GM15510 (cell line): Measurements from ENCODE around the gene ZNF496.

ENCODE experiments used
- POLR2A ChIP-seq: IDR thresholded peaks from 3 replicates; pipeline ENCODE4 v1.6.1; 2011; ENCODE audit warnings: borderline replicate concordance; ENCODE audit not compliant: insufficient read length; ENCODE audit errors: extremely low read depth

ZNF496 gene

DNA sequence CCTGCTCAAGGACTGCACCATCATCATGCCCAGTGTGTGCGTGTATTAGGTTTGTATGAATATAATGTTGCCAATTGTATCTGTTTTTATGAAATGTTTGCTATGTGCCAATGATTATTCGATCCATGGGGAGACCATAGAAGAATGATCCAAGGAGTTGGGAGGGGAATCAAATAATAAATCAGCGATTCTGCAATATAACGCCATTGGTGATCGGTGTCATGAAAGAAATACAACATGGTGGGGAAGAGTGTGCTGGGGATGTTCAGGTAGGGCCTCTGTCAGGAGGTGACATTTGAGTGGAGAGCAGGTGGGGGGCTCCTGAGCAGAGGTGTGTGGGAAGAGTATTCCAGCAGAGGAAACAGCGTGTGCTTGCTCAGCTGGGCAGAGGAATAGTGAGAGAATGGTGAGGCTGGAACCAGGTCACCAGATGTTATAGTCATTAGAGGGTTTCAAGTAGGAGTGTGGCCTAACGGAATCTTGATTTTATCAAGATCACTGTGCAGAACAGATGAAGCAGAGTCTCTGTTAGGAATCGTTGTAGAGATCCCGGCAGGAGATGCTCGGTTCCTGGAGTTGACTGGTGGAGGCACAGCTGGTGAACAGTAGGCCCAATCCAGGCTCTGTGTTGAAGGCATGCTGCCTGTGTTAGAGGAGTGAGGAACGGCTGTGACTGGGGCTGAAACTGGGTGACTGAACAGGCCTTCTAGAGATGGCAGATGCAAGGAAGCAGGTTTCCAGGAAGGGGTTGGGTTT lies 2.9 kb upstream of the ZNF496 start:
- no peak for TF ChIP-seq POLR2A

DNA sequence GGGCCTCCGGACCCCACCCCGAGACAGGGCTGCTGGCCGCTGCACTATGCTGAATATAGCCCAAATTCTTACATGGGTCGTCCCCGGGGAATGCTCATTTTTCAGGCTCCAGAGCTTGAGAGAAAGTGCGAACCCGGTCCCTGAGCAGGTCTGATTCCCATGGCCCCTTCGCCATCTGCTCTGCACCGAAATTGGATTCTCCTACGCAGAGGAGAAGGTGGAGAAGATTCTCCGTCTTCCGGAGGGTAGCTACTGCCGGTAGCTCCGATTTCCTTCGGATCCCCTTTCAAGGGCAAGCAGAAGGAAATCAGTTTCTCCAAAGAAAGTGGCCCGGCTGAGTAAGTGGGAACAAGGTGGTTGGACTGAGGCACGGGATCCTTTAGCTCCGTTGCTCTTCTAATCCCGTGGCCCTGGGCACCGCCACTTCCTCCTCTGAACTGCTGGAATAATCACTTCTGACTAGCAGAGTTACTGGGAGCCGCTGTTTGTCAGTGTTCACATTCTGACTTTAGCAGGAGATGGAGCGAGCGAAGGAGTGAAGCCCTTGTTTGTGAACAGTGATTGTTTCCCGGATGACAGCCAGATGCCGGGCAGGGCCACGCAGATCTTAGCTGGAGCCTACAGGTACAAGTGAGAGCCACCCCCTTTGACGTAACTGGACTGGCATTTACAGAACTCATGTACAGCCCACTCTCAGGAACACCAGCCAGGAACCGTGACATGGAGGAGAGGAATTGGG lies 1.1 kb upstream of the ZNF496 start:
- no peak for TF ChIP-seq POLR2A

DNA sequence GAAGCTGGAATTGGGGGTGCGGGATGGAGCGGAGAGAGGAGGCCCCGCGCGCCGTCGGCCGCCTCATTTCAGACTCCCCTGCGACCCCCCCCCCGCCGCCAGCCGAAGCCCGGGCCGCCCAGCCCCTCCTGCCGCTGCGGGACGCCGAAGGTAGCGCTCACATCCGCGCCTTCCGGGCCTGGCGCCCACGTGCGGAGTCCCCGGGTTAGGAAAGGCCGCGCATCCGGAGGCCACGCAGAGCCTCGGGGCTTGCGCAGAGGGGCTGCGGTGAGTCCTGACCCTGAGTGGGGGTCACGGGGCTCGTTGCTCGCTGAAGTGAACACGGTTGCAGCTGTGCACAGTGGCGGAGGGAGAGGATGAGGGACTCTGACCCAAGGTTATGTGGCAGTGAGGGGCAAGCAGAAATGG lies 552 bp upstream of the ZNF496 start:
- peak; percentile 5 for TF ChIP-seq POLR2A

DNA sequence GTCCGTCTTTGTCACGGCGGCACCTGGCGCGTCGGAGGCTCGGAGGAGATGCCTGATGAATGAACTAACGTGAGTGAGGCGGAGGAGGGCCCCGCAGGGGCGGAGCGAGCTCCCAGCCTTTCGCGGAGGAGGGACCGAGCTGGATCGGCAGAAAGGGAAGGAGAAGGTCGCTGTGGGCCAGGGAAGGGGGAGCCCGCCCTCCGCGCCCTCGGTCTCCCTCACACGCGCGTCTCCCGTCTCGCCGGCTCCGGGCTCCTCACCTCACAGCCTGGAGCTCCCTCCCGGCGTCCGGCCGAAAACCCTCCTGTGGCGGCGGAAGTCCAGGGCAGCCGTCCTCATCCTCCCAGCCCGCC lies 519 bp downstream of the ZNF496 start:
- peak; percentile 25 for TF ChIP-seq POLR2A

DNA sequence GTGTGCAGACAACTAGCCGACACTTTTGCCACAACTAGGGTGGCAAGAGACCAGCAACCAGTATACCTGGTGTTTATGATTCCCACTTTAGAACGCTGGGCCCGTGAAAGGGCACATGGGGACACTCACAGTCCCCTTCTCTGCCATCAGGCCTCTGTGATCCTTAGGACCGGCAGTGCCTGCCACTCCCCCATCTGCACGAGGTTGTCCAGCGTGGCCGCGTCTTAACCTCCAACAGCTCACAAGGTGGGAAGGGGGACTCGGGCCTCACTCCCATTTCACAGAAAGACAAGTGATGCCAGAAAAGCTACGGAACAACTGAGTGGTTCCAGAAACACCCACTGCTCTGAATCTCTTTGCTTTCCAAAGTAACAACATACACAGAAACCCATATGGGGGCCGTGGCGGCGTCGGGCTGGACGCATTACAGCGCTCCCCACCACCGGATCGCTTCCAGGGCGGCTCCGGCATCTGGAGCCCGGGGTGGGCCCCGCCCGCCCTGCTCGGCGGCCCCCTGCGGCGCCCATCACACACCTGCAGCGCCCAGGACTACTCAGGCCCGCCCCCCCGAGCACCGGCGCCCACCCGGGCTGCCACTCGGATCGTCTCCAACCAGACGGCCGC lies 1.0 kb downstream of the ZNF496 start:
- TF ChIP-seq POLR2A = no peak

DNA sequence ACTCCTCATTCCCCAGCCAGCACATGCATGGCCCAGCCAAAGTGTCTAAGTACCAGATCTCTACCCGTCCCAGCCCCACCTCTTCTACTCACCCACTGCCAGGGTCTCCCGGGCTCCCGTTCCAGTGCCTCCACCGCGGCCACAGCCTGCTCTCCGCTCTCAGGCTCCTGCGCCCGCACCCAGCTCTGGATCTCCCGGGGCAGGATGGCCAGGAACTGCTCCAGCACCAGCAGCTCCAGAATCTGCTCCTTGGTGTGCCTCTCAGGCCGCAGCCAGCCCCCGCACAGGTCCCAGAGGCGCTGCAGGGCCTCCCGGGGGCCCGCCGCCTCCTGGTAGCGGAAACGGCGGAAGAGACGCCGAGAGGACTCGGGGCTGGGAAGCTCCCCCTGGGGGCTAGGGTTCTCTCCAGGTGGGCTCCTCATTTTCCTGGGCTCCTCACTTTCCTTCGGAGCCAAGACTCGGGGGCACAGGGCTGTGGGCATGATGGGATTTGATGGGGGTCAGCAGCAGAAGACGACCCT lies 2.5 kb downstream of the ZNF496 start:
- TF ChIP-seq POLR2A = no peak

DNA sequence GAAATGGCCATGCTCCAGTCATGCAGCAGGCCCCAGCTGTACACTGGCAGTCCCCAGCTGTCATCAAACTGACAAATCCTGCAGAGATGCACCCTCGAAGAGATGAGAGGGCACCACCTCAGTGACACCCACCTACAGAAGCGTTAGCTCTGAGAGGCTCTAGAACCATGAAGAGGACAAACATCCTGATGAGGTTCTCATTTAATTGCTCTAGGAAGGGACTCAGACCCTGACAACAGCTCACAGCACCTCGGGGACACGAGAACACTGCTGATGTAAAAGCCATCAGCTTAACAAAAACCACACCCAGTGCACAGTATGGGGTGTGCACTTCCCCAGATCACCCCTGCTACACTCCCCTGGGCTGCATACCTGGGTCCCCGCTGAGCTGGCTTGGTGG lies 3.4 kb downstream of the ZNF496 start:
- TF ChIP-seq POLR2A = no peak

DNA sequence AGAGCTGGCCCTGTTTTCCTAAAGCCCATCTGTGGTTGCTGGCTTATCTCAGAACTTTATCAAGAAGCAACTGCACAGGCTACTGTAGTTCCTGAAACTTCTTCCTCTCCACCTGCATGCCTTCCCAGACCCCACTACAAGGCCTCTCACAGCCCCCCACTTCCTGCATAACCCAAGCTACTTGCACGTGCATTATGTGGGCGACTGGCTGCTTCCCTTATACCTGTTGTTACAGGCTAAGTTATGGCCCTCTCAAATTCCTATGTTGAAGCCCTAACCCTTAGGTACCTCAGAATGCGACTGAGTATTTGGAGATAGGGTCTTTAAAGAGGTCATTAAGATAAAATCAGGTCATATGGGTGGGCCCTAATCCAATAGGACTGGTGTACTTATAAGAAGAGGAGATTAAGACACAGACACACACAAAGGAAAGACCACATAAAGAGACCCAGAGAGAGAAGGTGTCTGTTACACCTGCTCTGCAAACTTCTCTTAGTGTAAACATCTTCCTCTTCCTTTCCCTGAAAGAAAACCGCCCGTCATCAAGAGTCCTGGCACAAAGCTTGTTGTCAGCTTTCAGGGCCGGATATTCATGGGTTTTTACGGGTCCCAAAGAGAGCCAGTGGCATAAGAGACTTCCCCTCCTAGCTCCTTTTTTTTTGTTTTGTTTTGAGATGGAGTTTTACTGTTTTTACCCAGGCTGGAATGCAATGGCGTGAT lies 5.1 kb downstream of the ZNF496 start:
- TF ChIP-seq POLR2A = no peak

DNA sequence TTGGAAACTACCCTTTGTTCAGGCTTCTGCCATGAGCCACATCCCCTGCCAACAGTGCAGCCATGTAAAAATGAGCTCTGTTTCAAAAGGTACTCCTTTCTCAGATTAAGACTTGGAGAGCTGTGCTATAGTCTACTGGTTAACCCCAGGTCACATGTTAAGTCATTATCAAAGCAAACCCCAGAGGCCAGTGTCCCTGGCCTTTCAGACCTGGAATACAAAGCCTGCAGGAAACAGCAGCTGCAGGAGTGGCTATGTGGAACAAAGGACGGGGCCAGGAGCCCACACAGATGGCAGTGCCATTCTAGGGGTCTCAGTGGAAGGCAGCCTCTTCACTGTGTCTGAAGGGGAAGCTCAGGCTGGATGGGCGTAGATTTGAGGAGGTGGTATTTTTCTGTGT lies 6.7 kb downstream of the ZNF496 start:
- TF ChIP-seq POLR2A = no peak

DNA sequence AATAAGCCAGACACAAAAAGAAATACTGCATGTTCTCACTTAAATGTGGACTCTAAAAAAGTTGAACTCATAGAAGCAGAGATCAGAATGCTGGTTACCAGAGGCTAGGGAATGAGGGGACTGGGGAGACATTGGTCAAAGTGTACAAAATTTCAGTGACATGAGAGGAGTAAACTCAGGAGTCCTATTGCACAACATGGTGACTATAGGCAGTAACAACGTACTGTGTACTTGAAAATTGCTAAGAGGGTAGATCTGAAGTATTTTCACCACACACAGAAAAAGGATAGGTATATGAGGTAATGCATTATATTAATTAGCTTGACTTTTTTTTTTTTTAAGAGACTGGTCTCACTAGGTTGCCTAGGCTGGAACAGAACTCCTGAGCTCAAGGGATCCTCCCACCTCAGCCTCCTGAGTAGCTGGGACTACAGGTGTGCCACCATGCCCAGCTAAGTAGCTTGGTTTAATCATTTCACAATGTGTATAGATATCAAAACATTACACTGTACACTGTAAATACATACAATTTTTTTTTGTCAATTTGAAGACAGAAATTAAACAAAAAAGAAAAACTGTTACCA lies 7.4 kb downstream of the ZNF496 start:
- no peak for TF ChIP-seq POLR2A

DNA sequence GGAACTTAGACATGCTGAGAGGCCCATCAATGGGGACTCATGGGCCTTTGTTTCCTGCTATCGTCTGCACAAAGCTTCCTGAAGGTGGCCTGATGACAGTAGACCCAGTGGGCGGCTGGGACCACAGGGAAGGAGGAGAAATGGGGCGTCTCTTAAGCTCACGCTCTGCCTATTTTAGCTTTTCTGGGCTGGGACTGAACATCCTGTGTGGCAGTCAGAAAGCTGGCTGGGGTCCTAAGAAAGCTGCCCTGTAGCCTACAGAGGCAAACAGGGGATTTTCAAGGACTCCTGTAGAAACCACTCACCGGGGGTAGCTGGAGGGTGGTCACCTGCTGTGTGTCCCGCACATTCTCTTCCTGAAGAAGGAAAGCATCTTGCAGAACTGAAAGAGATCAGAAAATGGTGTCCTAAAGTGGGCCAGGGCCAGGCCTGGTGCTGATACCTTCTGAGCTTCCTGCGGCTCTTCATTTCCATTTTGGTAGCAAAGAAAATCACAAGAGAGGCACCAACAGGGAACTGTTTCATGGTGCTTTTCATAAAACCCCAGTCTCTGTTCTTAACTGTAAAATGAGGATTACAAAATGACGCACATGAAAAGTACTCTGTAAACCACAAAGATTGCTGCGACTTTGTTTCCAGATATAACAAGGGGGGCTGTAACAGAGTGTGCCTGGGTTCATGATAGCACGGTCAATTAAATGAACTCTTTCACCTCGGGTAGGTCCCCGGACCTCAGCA lies 8.6 kb downstream of the ZNF496 start:
- TF ChIP-seq POLR2A = no peak

DNA sequence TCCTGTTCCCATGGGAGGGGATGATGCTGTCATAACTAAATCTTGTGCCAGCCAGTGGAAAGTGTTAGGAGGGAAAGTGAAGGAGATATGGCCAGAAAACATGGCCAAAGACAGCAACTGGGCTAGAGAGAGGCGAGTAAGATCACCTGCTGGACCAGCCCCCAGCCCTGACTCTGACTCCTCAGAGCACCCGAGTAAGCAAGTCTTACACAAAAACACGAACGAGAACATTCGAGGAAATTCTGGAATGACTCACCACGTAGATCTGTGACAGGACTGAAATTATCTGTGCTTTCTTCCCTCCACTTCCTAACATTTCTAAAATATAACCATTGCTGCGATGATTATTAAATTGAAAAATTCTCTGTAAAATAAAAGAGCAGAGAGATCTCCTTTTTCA lies 9.2 kb downstream of the ZNF496 start:
- no peak for TF ChIP-seq POLR2A

DNA sequence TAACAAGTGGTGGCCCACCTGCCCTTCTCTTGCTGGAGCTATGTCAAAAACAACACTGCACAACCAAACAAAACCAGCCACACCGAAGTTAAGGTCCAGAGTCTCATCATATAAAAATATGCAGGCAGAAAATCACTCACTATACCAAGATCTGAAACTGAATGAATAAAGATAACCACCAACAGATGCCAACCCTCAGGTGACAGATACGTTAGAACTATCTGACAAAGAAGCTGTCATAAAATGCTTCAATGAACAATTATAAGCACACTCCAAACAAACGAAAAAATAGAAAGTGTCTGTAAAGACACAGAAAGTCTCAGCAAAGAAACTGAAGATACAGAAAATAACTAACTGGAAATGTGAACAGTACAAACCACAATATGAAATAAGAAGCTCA lies 14.0 kb downstream of the ZNF496 start:
- TF ChIP-seq POLR2A = no peak
